Suppressor macrophage (primary cell): ENCODE measurements around the gene IL3RA.
"Not testable (repeated sequence)": the region's sequence is repeated elsewhere in the genome, so short reads cannot be mapped to it uniquely, and the experiment has no call there.

Experiments
- DNase-seq, 4 experiments: peaks; one replicate each; pipeline ENCODE4 v3.0.0-alpha.2; 2020 to 2022

IL3RA gene

DNA sequence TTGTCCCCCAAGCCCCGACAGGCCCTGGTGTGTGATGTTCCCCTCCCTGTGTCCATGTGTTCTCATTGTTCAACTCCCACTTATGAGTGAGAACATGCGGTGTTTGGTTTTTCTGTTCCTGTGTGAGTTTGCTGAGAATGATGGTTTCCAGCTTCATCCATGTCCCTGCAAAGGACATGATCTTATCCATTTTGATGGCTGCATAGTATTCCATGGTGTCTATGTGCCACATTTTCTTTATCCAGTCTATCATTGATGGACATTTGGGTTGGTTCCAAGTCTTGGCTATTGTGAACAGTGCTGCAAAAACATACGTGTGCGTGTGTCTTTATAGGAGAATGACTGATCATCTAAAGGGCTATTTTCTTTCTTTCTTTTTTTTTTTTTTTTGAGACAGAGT lies 4.2 kb upstream of the IL3RA start:
- DNase-seq = not testable (repeated sequence)

DNA sequence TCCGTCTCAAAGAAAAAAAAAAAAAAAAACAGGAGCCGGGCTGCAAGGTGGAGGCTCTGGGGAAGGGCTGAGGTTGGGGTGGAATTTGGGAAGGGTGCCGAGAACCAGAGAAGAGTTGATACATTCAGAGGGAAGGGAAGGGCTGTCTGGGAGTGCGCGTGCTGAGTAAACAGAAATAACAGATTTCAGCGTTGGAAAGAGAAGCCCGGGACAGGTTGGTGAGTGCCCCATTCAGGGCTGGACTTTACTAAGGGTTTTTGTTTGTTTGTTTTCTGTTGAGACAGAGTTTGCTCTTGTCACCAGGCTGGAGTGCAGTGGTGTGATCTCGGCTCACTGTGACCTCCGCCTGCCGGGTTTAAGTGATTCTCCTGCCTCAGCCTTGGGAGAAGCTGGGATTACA lies 1.7 kb upstream of the IL3RA start:
- peak in 3 of 4 experiments; percentile 34 to 52 (median 42) for DNase-seq

DNA sequence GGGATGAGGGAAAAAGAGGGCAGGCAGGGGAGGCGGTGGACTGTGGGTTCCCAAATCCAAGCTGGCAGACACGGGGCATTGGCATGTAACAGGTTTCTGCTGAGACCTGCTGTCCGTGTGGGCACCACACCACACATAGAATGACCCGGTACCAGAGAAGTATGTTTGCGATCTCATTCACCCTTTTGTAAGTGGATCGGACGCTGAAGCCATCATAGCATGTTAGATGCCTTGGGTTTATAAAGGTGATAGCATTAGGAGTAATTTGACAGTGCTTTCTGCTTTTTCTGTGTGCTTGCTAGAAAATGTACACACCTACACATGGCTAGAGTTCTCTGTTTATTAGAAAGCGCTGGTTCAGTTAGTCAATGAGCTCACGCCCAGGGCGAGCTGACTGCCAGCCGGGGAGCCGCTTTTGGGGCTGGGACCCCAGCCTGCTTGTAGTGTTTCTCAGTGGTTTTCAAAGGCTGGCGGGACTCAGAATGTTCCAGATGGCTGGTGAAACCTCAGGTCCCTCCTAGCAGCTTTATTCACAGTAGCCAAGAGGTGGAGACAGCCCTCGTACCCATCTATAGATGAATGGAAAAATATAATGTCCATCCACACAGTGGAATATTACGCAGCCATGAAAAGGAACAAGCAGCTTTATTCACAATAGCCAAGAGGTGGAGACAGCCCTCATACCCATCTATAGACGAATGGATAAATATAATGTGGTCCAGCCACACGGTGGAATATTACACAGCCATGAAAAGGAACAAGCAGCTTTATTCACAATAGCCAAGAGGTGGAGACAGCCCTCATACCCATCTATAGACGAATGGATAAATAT lies 579 bp downstream of the IL3RA start:
- peak; percentile 29 to 56 (median 48) for DNase-seq

GRCh38 chrX:1341545-1342184 lies 5.1 kb downstream of the IL3RA start:
- DNase-seq = peak; percentile 77 to 92 (median 84)

DNA sequence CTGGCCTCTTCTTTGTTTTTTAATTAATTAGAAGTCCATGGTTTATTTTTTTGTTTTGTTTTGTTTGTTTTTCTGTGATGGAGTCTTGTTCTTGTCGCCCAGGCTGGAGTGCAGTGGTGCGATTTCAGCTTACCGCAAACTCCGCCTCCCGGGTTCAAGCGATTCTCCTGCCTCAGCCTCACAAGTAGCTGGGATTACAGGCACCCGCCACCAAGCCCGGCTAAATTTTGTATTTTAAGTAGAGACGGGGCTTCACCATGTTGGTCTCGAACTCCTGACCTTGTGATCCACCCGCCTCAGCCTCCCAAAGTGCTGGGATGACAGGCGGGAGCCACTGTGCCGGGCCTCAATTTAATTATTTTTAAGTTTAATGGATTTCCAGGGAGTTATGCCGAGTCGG lies 13.0 kb downstream of the IL3RA start:
- DNase-seq = not testable (repeated sequence)

- DNase-seq = no peak
Measured at GRCh38 chrX:1351981-1352714, 15.6 kb downstream of the IL3RA start.

GRCh38 chrX:1354036-1355019 lies 17.7 kb downstream of the IL3RA start:
- DNase-seq = no peak

DNA sequence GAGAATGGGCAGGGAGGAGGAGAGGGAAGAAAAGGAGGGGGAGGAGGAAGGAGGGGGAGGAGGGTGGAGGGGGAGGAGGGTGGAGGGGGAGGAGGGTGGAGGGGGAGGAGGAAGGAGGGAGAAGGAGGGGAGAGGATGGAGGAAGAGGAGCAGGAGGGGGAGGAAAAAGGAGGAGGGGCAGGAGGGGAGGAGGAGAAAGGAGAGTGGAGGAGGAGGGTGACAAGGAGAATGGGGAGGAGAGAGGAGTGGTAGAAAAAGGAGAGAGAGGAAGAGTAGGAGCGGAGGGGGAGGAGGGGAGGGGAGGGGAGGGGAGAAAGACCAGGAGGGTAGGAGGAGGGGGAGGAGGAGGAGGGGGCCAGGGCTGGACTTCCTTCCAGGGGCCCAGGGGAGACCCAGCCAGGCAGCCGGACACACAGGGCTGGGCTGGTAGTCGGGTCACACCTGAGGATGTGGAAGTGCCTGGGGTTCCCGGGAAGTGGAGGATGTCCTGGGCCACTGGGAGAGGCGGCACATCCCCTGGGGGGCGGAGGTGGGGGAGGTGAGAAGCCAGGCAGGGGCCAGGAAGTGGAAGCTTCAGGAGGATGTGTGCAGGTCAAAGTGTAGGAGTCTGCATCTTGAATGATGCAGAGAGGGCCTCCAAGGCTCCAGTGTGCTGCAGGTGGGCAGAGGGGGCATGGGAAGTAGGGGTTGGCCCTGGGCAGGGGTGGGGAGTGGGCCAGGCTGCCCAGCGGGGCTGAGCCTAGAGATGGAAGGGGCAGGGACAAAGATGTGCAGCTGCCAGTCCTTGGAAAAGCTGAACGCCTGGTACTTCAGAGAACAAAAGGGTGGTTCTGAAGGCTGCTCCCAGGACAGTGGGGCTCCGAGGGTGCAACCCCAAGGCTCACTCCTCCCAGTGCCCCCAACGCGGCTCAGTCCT lies 18.8 kb downstream of the IL3RA start:
- DNase-seq = no peak

DNA sequence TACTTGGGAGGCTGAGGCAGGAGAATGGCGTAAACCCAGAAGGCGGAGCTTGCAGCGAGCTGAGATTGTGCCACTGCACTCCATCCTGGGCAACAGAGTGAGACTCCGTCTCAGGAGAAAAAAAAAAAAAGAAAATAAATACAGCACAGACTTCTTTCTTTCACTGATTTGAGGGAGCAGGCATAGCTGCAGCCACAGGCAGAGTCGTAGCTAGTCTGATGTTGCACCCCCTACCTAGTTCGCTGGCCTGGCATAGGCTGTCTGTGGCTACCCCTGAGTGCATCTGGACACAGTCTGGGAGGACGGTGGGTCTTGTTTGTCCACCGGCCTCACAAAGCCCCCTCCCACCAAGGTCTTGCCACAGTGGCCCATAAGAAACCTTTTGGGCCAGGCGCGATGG lies 21.4 kb downstream of the IL3RA start:
- no peak for DNase-seq

- no peak for DNase-seq
Measured at GRCh38 chrX:1358793-1359476, 22.4 kb downstream of the IL3RA start.

- no peak for DNase-seq
Measured at GRCh38 chrX:1359477-1359873, 22.9 kb downstream of the IL3RA start.

DNA sequence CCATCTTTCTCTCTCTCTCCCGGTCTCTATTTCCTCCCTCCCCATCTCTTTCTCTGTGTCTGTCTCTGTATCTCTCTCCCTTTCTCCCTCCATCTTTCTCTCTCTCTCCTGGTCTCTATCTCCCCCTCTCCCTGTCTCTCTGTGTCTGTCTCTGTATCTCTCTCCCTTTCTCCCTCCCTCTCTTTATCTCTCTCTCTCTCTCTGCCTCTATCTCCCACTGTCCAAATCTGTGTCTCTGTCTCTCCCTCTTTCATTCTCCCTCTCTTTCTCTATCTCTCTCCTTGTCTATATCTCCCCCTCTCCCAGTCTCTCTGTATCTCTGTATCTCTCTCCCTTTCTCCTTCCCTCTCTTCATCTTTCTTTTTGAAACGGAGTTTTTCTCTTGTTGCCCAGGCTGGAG lies 23.6 kb downstream of the IL3RA start:
- no peak for DNase-seq

DNA sequence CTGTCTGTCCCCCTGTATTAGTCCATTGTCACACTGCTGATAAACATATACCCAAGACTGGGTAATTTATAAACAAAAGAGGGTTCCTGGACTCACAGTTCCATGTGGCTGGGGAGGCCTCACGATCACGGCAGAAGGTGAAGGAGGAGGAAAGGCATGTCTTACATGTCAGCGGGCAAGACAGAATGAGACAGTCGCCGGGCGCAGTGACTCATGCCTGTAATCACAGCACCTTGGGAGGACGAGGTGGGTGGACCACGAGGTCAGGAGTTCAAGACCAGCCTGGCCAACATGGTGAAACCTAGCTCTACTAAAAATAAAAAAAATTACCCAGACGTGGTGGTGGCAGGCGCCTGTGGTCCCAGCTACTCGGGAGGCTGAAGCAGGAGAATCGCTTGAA lies 24.7 kb downstream of the IL3RA start:
- no peak for DNase-seq

- no peak for DNase-seq
Measured at GRCh38 chrX:1361910-1362309, 25.3 kb downstream of the IL3RA start.

DNA sequence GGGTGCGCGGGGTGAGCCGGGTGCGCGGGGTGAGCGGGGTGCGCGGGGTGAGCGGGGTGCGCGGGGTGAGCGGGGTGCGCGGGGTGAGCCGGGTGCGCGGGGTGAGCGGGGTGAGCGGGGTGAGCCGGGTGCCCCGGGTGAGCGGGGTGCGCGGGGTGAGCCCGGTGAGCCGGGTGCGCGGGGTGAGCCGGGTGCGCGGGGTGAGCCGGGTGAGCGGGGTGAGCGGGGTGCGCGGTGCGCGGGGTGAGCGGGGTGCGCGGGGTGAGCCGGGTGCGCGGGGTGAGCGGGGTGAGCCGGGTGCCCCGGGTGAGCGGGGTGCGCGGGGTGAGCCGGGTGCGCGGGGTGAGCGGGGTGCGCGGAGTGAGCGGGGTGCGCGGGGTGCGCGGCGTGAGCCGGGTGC lies 29.8 kb downstream of the IL3RA start:
- not testable (repeated sequence) for DNase-seq

- DNase-seq = no peak
Measured at GRCh38 chrX:1368385-1368698, 31.8 kb downstream of the IL3RA start.

DNA sequence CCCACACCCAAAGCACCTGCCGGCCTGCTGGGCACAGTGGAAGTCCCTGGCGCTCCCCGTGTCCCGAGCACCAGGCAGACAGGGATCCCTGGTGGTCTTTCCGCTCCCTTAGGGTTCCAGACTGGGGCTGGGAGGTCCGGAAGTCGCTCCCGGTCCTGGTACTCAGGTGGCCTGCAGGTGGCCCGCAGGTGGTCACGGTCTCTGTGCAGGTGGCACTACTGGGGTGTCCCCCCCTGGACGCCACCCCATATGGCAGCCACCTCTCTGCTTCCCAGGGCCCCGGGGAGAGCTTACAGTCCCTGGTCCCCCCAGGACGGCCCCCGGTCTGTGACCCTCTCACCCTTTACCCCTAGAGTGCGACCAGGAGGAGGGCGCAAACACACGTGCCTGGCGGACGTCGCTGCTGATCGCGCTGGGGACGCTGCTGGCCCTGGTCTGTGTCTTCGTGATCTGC lies 41.7 kb downstream of the IL3RA start:
- DNase-seq = no peak

GRCh38 chrX:1380672-1381233 lies 44.2 kb downstream of the IL3RA start:
- DNase-seq = peak in 1 of 4 experiments; percentile 28

GRCh38 chrX:1384658-1385252 lies 48.2 kb downstream of the IL3RA start:
- no peak for DNase-seq
